GM12873 (cell line): ENCODE data around the gene PITPNM3.

Source experiments
- TF ChIP-seq, protein P1 (sequence below): IDR thresholded peaks from 2 replicates; pipeline ENCODE4 v1.5.1; 2012; ENCODE audit warnings: low read depth, mild to moderate bottlenecking, moderate library complexity, low read length, control low read depth; ENCODE audit not compliant: insufficient read depth; ENCODE audit errors: missing control alignments

PITPNM3 gene

DNA sequence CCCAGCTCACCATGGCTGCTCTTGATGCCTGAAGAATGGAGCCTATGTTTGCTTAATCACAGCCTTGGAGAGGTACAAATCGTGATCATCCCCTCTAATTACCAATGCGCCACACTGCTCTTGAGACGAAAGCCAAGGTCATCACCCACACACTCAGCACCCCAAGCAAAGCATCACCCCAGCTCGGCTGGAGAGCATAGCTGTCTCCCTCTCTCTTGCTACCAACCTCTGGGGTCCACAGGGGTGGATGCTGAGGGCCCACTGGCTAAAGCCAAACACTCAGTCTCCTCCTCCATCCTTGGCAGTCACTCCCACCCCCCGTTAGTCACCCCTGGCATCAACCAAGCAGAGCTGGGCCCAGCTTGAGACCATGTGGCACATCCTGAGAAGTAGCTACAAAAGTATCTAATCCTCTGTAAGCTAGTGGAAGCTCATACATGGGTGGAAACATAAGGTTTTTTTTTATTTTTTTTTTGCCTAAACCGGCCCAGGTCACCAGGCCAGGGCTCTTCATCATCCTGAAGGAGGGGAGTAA, 67.3 kb downstream of the PITPNM3 start:
- TF ChIP-seq, protein P1, sequence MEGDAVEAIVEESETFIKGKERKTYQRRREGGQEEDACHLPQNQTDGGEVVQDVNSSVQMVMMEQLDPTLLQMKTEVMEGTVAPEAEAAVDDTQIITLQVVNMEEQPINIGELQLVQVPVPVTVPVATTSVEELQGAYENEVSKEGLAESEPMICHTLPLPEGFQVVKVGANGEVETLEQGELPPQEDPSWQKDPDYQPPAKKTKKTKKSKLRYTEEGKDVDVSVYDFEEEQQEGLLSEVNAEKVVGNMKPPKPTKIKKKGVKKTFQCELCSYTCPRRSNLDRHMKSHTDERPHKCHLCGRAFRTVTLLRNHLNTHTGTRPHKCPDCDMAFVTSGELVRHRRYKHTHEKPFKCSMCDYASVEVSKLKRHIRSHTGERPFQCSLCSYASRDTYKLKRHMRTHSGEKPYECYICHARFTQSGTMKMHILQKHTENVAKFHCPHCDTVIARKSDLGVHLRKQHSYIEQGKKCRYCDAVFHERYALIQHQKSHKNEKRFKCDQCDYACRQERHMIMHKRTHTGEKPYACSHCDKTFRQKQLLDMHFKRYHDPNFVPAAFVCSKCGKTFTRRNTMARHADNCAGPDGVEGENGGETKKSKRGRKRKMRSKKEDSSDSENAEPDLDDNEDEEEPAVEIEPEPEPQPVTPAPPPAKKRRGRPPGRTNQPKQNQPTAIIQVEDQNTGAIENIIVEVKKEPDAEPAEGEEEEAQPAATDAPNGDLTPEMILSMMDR, result no peak

DNA sequence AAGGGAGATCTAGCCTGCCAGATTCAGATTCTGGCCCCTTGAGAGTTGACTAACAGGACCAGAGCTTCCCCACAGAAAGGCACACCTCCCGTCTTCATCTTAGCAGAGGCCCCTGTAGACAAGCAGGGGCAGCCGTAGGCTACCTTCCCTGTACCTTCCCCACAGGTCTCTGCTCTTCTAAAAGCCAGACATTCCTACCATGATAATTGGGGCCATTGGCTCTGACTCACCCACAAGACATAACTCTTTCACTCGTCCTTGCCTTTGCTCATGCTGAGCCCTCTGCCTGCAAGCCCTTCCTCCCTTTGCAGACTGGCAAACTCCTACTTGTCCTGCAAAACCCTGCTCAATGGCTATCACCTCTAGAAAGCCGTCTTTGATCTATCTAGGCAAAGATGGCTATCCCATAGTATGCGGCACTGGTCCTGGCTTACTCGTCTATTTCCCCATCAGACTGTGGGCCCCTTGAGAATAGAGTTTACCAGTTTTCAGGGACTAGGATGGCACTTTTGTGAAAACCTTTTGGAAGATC, 68.3 kb downstream of the PITPNM3 start:
- TF ChIP-seq, protein P1, result no peak

DNA sequence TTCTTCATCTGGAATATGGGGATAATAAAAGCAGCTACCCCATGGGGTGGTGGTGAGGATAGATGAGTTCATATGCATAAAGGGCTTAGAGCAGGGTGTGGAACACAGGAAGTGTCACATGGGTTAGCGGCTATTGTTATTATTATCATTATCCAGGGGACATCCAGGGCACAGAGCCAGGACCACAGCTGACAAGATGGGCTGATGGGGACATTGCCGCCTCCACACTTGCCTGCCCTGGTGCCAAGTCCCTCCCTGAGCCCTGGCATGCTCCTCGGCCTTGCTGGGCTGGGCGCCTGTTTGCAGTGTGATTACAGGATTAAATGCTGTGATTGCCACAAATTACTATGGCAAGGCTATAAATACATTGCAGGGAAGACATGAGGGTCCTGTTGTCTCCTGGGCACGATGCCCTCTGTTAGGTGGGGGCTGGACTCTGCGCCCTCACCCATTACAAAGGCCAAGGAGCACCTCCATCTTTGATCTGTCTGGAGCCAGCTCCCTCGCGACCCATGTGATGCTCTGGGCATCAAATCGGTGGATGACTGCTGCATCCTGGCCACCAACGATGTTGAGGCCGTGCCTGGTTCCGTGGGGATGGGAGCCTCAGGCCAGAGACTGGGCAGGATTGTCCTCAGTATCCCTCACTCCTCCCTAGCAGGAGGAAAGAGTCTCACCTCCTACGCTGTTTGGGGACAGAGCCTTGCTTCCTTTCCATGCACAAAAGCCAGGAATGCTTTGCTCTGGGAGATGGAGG, 68.9 kb downstream of the PITPNM3 start:
- TF ChIP-seq, protein P1, result no peak

DNA sequence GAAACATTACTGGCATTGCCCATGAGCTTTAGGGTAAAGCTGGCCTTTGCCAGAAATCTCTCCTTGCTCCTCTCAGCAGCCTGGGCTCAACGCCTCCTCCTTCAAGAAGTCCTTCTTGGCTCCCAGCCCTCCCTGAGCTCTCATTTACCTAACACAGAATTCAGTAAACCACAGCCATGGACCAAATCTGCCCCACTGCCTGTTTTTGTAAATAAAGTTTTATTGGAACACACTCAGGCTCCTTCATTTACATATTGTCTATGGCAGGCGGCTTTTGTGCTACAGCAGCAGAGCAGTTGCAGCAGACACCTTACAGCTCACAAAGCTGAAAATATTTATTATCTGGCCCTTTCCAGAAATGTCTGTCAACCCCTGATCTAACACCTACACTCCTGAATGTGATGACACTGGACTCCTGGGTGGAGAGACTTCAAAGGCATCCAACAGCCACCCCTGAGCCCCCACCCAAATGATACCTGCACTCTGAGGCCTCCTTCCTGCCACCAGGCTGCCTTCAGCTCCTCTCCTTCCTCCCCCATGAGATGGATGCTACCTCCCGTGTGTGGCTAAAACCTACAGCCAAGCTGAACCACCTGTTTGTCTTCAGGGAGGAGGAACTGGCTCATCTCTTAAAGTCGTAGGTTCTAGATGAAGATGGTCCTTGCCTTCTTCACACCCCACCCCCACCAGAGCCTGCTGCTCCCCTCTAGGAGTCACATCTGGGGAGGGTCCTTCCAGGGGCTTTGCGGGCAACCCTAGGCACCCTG, 70.5 kb downstream of the PITPNM3 start:
- TF ChIP-seq, protein P1, result no peak

DNA sequence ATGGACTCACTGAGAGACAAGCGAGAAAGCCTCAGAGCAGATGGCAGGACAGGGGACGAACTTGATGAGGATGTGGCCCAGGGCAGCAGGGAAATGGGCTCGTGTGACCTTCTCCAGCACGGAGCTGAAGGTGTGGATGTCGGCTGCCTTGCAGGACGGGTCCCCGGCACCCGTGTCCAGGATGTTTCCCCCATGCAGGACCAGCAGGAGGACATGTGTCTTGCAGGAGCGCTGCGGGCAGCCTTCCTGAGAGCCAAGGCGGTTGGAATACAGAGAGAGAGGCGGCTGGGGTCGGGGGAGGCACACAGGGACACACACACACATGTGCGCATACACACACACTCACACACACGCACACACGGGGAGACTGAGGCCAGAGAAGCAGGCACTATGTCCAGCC, 72.8 kb downstream of the PITPNM3 start:
- TF ChIP-seq, protein P1, result no peak

DNA sequence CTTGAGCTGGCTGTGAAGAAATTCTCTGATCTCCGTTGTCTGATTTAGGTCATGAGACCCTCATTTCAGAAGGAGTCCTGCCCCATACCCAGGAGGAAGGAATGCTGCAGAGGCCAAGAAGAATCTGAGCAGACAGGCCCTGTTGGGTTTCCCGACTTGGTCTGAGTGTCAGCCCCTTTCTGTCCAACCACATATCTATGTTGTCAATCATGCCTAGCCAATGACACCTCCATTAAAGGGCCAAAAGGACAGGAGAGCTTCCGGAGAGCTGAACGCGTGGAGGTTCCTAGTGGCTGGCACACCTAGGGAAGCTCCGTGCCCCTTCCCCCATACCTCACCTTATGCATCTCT, 74.3 kb downstream of the PITPNM3 start:
- TF ChIP-seq, protein P1, result no peak

DNA sequence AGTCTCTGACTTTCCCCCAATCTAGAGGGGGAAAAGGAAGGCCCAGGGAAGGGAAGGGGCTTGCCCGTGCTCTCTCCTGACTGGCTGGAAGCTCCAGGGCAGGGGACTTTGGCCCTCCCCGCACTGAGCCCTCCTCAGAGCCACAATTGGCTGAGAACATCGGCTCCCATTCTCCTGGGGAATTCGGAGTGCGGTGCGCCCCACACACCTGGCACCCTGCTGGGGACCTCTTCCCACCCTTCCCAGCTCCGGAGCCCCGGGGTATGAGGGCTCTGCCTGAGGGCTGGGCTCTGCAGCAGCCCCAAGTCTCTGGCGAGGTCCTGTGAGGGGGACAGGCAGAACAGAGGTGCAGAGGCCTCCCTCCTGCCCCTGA, 76.1 kb downstream of the PITPNM3 start:
- TF ChIP-seq, protein P1, result no peak
